Endodermal cell (in vitro differentiated cells): ENCODE measurements around the gene ABHD10. TPM values are rescaled to one million over a fixed set of nuclear protein-coding genes. Genes with fewer than 3 reads are reported as not detected.
A peak's percentile ranks its signal among the peaks of the same experiment; 100 is the strongest.

Experiments used
- DNase-seq: peaks from one replicate; pipeline ENCODE4 v3.0.0-alpha.2; 2017
- H3K27ac ChIP-seq: 2 replicates; pipeline ENCODE4 v1.5.1; 2013; ENCODE audit warnings: mild to moderate bottlenecking, low read depth, low read length, moderate library complexity
- H3K27me3 ChIP-seq: 2 replicates; pipeline ENCODE4 v1.6.1; 2013; ENCODE audit warnings: mild to moderate bottlenecking, low read length, moderate library complexity; ENCODE audit not compliant: insufficient read depth, control insufficient read depth, poor library complexity, severe bottlenecking
- H3K36me3 ChIP-seq: 2 replicates; pipeline ENCODE4 v1.7.0; 2013; ENCODE audit warnings: mild to moderate bottlenecking, low read length, moderate library complexity; ENCODE audit not compliant: control insufficient read depth, insufficient read depth
- H3K4me1 ChIP-seq: one replicate; pipeline ENCODE4 v1.7.0; 2013; ENCODE audit warnings: low read length; ENCODE audit not compliant: control insufficient read depth, insufficient read depth
- H3K4me3 ChIP-seq: 2 replicates; pipeline ENCODE4 v1.5.1; 2013; ENCODE audit warnings: mild to moderate bottlenecking, low read length, moderate library complexity
- H3K9ac ChIP-seq: 2 replicates; pipeline ENCODE4 v1.6.1; 2013; ENCODE audit warnings: mild to moderate bottlenecking, low read length, moderate library complexity; ENCODE audit not compliant: poor library complexity, severe bottlenecking; ENCODE audit errors: extremely low read depth
- H3K9me3 ChIP-seq: 2 replicates; pipeline ENCODE4 v1.6.1; 2013; ENCODE audit warnings: mild to moderate bottlenecking, low read length, moderate library complexity; ENCODE audit not compliant: control insufficient read depth
- H3K27ac Mint-ChIP-seq: 2 replicates; pipeline ENCODE4 v1.8.0; 2020; ENCODE audit warnings: mixed read lengths
- H3K27me3 Mint-ChIP-seq: 2 replicates; pipeline ENCODE4 v1.8.0; 2021; ENCODE audit warnings: mild to moderate bottlenecking, mixed read lengths; ENCODE audit not compliant: insufficient read depth
- H3K36me3 Mint-ChIP-seq: 2 replicates; pipeline ENCODE4 v1.8.0; 2020; ENCODE audit warnings: low read depth, mixed read lengths
- H3K4me1 Mint-ChIP-seq: 2 replicates; pipeline ENCODE4 v1.8.0; 2020; ENCODE audit warnings: mixed read lengths
- H3K4me3 Mint-ChIP-seq: 2 replicates; pipeline ENCODE4 v1.8.0; 2020; ENCODE audit warnings: mild to moderate bottlenecking, moderate library complexity, mixed read lengths
- H3K9me3 Mint-ChIP-seq: 2 replicates; pipeline ENCODE4 v1.8.0; 2020; ENCODE audit warnings: mild to moderate bottlenecking, mixed read lengths
- WGBS, 2 experiments: methylation state at CpG; one replicate each; pipeline versions ENCODE4 v1.1.5 to v1.1.7; 2013; ENCODE audit warnings: missing lambda C conversion rate in 2 of 2, mixed read lengths in 1 of 2; ENCODE audit not compliant: insufficient coverage in 1 of 2, insufficient read length in 1 of 2; 5-methylcytosine and 5-hydroxymethylcytosine counted together
- total RNA-seq, 2 donors: library from RNA; stranded (reverse); fragmentation: NEBNext Ultra II Directional in 1 of 2; extraction: Animal tissue kit (Norgen Biotek cat#: 25700) in 1 of 2; gene quantifications; 2 replicates in 1 of 2; 3 replicates in 1 of 2; pipeline ENCODE4 v1.2.1, GENCODE V29; 2021
- TF ChIP-seq, protein P1 (sequence below): fragments of 200-600 bp; sonication (generic); conservative IDR thresholded peaks from 2 replicates; pipeline ENCODE4 v1.5.0; 2021; ENCODE audit warnings: antibody characterized with exemption, mild to moderate bottlenecking

Gene ABHD10
- total RNA-seq, 2 donors from 2014 or later, result 27.9 to 38.1 TPM

- peak overlapping the region; percentile 29 for H3K27ac ChIP-seq
- no peaks in the 10 kb centered on the region for H3K27me3 ChIP-seq
- no peaks in the 10 kb centered on the region for H3K36me3 ChIP-seq
- no peak for DNase-seq
- no peak overlapping the region for H3K27ac Mint-ChIP-seq
- TF ChIP-seq, protein P1, sequence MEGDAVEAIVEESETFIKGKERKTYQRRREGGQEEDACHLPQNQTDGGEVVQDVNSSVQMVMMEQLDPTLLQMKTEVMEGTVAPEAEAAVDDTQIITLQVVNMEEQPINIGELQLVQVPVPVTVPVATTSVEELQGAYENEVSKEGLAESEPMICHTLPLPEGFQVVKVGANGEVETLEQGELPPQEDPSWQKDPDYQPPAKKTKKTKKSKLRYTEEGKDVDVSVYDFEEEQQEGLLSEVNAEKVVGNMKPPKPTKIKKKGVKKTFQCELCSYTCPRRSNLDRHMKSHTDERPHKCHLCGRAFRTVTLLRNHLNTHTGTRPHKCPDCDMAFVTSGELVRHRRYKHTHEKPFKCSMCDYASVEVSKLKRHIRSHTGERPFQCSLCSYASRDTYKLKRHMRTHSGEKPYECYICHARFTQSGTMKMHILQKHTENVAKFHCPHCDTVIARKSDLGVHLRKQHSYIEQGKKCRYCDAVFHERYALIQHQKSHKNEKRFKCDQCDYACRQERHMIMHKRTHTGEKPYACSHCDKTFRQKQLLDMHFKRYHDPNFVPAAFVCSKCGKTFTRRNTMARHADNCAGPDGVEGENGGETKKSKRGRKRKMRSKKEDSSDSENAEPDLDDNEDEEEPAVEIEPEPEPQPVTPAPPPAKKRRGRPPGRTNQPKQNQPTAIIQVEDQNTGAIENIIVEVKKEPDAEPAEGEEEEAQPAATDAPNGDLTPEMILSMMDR, result no peak
- H3K9ac ChIP-seq, result no peak overlapping the region
- no peak overlapping the region for H3K4me3 Mint-ChIP-seq
- WGBS, 2 experiments, result 83 to 97% methylated on average over 4 to 6 of the region's 6 CpGs
- H3K27me3 Mint-ChIP-seq, result no peaks in the 10 kb centered on the region
- no peaks in the 10 kb centered on the region for H3K4me1 ChIP-seq
- H3K9me3 Mint-ChIP-seq, result no peaks in the 10 kb centered on the region
- no peak overlapping the region for H3K4me3 ChIP-seq
- H3K9me3 ChIP-seq, result no peaks in the 10 kb centered on the region
- peaks cover 7% of the 10 kb centered on the region for H3K4me1 Mint-ChIP-seq
- H3K36me3 Mint-ChIP-seq, result no peaks in the 10 kb centered on the region
These were observed 32.6 kb downstream of the ABHD10 start for GRCh38 chr3:112011376-112011940.

DNA sequence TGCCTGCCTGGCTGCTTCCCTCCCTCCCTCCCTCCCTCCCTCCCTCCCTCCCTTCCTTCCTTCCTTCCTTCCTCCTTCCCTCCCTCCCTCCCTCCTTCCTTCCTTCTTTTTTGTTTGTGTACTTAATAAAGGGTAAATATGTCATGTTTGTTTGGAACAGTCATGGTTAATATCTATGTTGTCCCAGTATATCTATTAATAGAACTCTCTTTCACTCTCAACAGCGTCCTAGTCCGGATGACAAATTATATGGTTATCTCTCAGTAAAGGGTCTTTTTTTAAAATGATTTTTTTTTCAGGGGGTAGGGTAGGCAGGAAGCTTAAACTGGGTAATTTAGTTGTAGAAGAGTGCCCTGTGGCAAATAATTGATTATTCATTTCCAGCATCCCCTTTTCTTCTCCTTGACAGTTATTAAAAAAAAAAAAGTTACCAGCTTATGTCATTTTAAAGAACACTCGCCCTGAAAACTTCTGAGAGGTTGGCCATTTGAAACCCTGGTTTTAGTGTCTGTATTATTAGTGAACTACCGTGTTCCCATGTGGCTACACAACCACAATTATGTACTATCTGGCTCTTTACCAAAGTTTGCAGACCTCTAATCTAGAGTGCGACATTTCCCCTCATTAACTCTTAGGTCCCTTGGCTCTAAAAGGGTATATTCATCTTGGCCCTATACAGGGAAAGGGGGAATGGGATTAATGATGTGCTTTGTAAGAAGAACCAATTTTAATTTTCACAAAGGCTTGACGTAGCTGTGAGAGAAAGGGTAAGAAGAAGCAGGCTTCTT is 33.6 kb downstream of the ABHD10 start:
- Mint-ChIP-seq H3K36me3 (no peaks in the 10 kb centered on the region), H3K9me3 (no peaks in the 10 kb centered on the region), H3K27ac (no peak overlapping the region), H3K27me3 (no peaks in the 10 kb centered on the region), H3K4me1 (peaks cover 6% of the 10 kb centered on the region), H3K4me3 (no peak overlapping the region)
- TF ChIP-seq, protein P1, result no peak
- Histone ChIP-seq H3K27ac (peak overlapping the region; percentile 67), H3K36me3 (no peaks in the 10 kb centered on the region), H3K9ac (no peak overlapping the region), H3K27me3 (no peaks in the 10 kb centered on the region), H3K9me3 (no peaks in the 10 kb centered on the region), H3K4me3 (no peak overlapping the region), H3K4me1 (no peaks in the 10 kb centered on the region)
- 94 to 96% methylated on average over 3 to 6 of the region's 6 CpGs for WGBS, 2 experiments
- no peak for DNase-seq

- no peak overlapping the region for H3K9ac ChIP-seq
- 48 to 51% methylated on average over 14 to 18 of the region's 19 CpGs for WGBS, 2 experiments
- H3K9me3 ChIP-seq, result no peaks in the 10 kb centered on the region
- no peaks in the 10 kb centered on the region for H3K4me1 ChIP-seq
- TF ChIP-seq, protein P1, result peak; percentile 85
- Mint-ChIP-seq H3K9me3 (no peaks in the 10 kb centered on the region), H3K4me3 (no peak overlapping the region), H3K27ac (no peak overlapping the region), H3K4me1 (peaks cover 2% of the 10 kb centered on the region), H3K27me3 (no peaks in the 10 kb centered on the region), H3K36me3 (no peaks in the 10 kb centered on the region)
- no peaks in the 10 kb centered on the region for H3K36me3 ChIP-seq
- H3K4me3 ChIP-seq, result no peak overlapping the region
- peak overlapping the region; percentile 67 for H3K27ac ChIP-seq
- peak; percentile 86 for DNase-seq
- H3K27me3 ChIP-seq, result no peaks in the 10 kb centered on the region
These were observed 34.4 kb downstream of the ABHD10 start for GRCh38 chr3:112013058-112013783.
